Neural progenitor cell (in vitro differentiated cells): ENCODE measurements around the gene PPP1CC.

ENCODE experiments used
- EZH2 ChIP-seq: fragments of 200-600 bp; sonication (generic); IDR thresholded peaks from 2 replicates; pipeline ENCODE4 v1.6.1; 2017; ENCODE audit warnings: antibody characterized with exemption, mild to moderate bottlenecking, moderate library complexity
- EZH2phosphoT487 ChIP-seq: fragments of 200-600 bp; sonication (generic); IDR thresholded peaks from 2 replicates; pipeline ENCODE4 v1.6.1; 2017; ENCODE audit warnings: antibody characterized with exemption
- TF ChIP-seq, protein P1 (sequence below): fragments of 200-600 bp; sonication (generic); IDR thresholded peaks from 2 replicates; pipeline ENCODE4 v1.5.1; 2017; ENCODE audit warnings: antibody characterized with exemption, mild to moderate bottlenecking

GRCh38 chr12:110725267-110725666 is 17.4 kb downstream of the PPP1CC start:
- TF ChIP-seq, protein P1, sequence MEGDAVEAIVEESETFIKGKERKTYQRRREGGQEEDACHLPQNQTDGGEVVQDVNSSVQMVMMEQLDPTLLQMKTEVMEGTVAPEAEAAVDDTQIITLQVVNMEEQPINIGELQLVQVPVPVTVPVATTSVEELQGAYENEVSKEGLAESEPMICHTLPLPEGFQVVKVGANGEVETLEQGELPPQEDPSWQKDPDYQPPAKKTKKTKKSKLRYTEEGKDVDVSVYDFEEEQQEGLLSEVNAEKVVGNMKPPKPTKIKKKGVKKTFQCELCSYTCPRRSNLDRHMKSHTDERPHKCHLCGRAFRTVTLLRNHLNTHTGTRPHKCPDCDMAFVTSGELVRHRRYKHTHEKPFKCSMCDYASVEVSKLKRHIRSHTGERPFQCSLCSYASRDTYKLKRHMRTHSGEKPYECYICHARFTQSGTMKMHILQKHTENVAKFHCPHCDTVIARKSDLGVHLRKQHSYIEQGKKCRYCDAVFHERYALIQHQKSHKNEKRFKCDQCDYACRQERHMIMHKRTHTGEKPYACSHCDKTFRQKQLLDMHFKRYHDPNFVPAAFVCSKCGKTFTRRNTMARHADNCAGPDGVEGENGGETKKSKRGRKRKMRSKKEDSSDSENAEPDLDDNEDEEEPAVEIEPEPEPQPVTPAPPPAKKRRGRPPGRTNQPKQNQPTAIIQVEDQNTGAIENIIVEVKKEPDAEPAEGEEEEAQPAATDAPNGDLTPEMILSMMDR: no peak
- no peak for TF ChIP-seq EZH2phosphoT487
- TF ChIP-seq EZH2: no peak
